ENCODE measurements around the gene PLEKHA5. TPM values are rescaled to one million over a fixed set of nuclear protein-coding genes. Genes with fewer than 3 reads are reported as not detected.

PLEKHA5 gene
- total and polyA plus RNA-seq, 2 of the 4 experiments (the other 2 are of a cell fraction): 5.3 to 12.2 TPM

DNA sequence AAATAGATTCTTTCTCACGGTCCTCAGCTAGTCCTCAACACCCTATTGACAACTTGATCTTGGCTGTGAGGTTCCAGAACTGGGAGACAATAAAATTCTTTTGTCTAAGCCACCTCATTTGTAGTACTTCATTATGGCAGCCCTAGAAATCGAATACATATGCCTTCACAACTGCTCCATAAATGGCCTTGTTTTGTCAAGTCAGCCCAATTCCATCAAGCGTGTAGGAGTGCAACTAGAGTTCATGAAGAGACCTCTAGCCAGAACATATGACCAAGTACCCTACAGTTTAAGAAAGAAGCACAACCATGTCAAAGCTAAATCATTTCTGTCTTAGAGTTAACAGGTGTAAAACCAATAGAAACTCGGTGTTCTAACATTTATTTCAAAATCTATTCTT, 45.0 kb upstream of the PLEKHA5 start:
- dilution Hi-C loops (cut with HindIII; ENCODE audit: low sequenced_read_pairs, unreplicated experiment): no loop called here
- H2BK15ac ChIP-seq (ENCODE audit: low read depth, low read length): no peak overlapping the region
- H3K4me1 ChIP-seq (ENCODE audit: control insufficient read depth, insufficient read depth, low read length): no peaks in the 10 kb centered on the region
- H3K27ac ChIP-seq (ENCODE audit: insufficient read depth, low read length): no peak overlapping the region
- H2BK120ac ChIP-seq (ENCODE audit: low read depth, low read length): no peak overlapping the region
- no peak overlapping the region for H3K4me3 ChIP-seq (ENCODE audit: insufficient read depth, low read depth, low read length)
- in situ Hi-C loops (cut with MboI; ENCODE audit: low sequenced_read_pairs): no loop called here
- H3K9me1 ChIP-seq (ENCODE audit: insufficient read depth, low read length): no peaks in the 10 kb centered on the region
- TF ChIP-seq RAD21 (IDR thresholded peaks at IDR 0.05; ENCODE audit: low read length): no peak
- TF ChIP-seq MAZ (IDR thresholded peaks at IDR 0.05; ENCODE audit: borderline replicate concordance, low read depth, low read length): no peak
- no peak for TF ChIP-seq SMC3 (IDR thresholded peaks at IDR 0.05; ENCODE audit: low read depth, low read length)
- TF ChIP-seq CEBPB (IDR thresholded peaks at IDR 0.05; ENCODE audit: low read depth, low read length): no peak
- TF ChIP-seq, protein P1, sequence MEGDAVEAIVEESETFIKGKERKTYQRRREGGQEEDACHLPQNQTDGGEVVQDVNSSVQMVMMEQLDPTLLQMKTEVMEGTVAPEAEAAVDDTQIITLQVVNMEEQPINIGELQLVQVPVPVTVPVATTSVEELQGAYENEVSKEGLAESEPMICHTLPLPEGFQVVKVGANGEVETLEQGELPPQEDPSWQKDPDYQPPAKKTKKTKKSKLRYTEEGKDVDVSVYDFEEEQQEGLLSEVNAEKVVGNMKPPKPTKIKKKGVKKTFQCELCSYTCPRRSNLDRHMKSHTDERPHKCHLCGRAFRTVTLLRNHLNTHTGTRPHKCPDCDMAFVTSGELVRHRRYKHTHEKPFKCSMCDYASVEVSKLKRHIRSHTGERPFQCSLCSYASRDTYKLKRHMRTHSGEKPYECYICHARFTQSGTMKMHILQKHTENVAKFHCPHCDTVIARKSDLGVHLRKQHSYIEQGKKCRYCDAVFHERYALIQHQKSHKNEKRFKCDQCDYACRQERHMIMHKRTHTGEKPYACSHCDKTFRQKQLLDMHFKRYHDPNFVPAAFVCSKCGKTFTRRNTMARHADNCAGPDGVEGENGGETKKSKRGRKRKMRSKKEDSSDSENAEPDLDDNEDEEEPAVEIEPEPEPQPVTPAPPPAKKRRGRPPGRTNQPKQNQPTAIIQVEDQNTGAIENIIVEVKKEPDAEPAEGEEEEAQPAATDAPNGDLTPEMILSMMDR (conservative IDR thresholded peaks at IDR 0.05; ENCODE audit: low read depth, low read length): no peak
- no peak for TF ChIP-seq RCOR1 (IDR thresholded peaks at IDR 0.05; ENCODE audit: insufficient replicate concordance, low read length)
- no peak for TF ChIP-seq BHLHE40 (IDR thresholded peaks at IDR 0.05; ENCODE audit: low read depth, low read length)
- TF ChIP-seq MXI1 (IDR thresholded peaks at IDR 0.05; ENCODE audit: borderline replicate concordance, low read depth, low read length): no peak
- TF ChIP-seq POLR2A (IDR thresholded peaks at IDR 0.05; ENCODE audit: low read depth, low read length): no peak
- TF ChIP-seq CHD1 (IDR thresholded peaks at IDR 0.05; ENCODE audit: low read depth, low read length): no peak
- TF ChIP-seq FOS (IDR thresholded peaks at IDR 0.05; ENCODE audit: low read depth, low read length): no peak
- no peak for TF ChIP-seq NFE2L2 (IDR thresholded peaks at IDR 0.05; ENCODE audit: low read depth, low read length)
- TF ChIP-seq MAFK (IDR thresholded peaks at IDR 0.05; ENCODE audit: low read depth, low read length): no peak
- TF ChIP-seq, protein P2, sequence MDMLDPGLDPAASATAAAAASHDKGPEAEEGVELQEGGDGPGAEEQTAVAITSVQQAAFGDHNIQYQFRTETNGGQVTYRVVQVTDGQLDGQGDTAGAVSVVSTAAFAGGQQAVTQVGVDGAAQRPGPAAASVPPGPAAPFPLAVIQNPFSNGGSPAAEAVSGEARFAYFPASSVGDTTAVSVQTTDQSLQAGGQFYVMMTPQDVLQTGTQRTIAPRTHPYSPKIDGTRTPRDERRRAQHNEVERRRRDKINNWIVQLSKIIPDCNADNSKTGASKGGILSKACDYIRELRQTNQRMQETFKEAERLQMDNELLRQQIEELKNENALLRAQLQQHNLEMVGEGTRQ (IDR thresholded peaks at IDR 0.05; ENCODE audit: low read depth, low read length): no peak
- TF ChIP-seq, protein P3, sequence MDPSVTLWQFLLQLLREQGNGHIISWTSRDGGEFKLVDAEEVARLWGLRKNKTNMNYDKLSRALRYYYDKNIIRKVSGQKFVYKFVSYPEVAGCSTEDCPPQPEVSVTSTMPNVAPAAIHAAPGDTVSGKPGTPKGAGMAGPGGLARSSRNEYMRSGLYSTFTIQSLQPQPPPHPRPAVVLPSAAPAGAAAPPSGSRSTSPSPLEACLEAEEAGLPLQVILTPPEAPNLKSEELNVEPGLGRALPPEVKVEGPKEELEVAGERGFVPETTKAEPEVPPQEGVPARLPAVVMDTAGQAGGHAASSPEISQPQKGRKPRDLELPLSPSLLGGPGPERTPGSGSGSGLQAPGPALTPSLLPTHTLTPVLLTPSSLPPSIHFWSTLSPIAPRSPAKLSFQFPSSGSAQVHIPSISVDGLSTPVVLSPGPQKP (IDR thresholded peaks at IDR 0.05; ENCODE audit: borderline replicate concordance, low read depth, low read length): no peak
- no peak overlapping the region for H2AFZ ChIP-seq (replicated peaks; ENCODE audit: low read length, poor library complexity)
- H2AK5ac ChIP-seq (ENCODE audit: low read depth, low read length): no peak overlapping the region
- no peak overlapping the region for H2BK20ac ChIP-seq (ENCODE audit: low read depth, low read length)
- intact Hi-C loops (cut with micrococcal nuclease): no loop called here
- no peak overlapping the region for H3K14ac ChIP-seq (replicated peaks; ENCODE audit: low read depth, low read length)
- no peaks in the 10 kb centered on the region for H3K9me3 ChIP-seq (ENCODE audit: control insufficient read depth, insufficient read depth, low read length)
- no peak for DNase-seq
- H3K79me1 ChIP-seq (ENCODE audit: low read depth in 1 of 2, low read length in 2 of 2): no peaks in the 10 kb centered on the region
- no peak overlapping the region for H2AK9ac ChIP-seq (replicated peaks; ENCODE audit: low read depth, low read length, poor library complexity)
- WGBS, 2 experiments (ENCODE audit: extremely low coverage in 2 of 2, insufficient read length in 1 of 2): no CpG with 5 or more reads among the region's 4 CpGs
- no peaks in the 10 kb centered on the region for H3K36me3 ChIP-seq (ENCODE audit: control insufficient read depth, insufficient read depth, low read length)
- no peak overlapping the region for H3K4ac ChIP-seq (ENCODE audit: low read depth, low read length)
- H4K91ac ChIP-seq (ENCODE audit: insufficient read depth, low read depth, low read length): no peak overlapping the region
- H4K5ac ChIP-seq (ENCODE audit: low read depth, low read length): no peak overlapping the region
- H3K56ac ChIP-seq (ENCODE audit: extremely low read depth, insufficient read depth, low read length): no peak overlapping the region
- H2BK5ac ChIP-seq (ENCODE audit: low read depth, low read length, poor library complexity, severe bottlenecking): no peak overlapping the region
- POLR2A ChIA-PET (ENCODE audit: unreplicated experiment): no interaction called here
- no peaks in the 10 kb centered on the region for H4K20me1 ChIP-seq (ENCODE audit: insufficient read depth, low read length)
- no TSS peak for BruUV-seq (replicated peaks)
- no peak overlapping the region for H3K23ac ChIP-seq (ENCODE audit: low read depth, low read length)
- no peaks in the 10 kb centered on the region for H3K27me3 ChIP-seq (ENCODE audit: control insufficient read depth, insufficient read depth, low read length)
- H4K8ac ChIP-seq (ENCODE audit: low read depth in 2 of 2, low read length in 2 of 2): no peak overlapping the region
- no peak overlapping the region for H3K4me2 ChIP-seq (ENCODE audit: low read depth, low read length)
- no peak overlapping the region for H3K18ac ChIP-seq (ENCODE audit: low read depth, low read length)
- no peak overlapping the region for H3K9ac ChIP-seq (ENCODE audit: low read depth, low read length)
- CTCF ChIA-PET: no interaction called here
- ATAC-seq (ENCODE audit: low read depth): no peak

Data from IMR-90 (cell line).